Adrenal gland (tissue), 12 donors: ENCODE results near the gene B9D1. TPM values are rescaled to one million over a fixed set of nuclear protein-coding genes. Genes with fewer than 3 reads are reported as not detected.
A peak's percentile ranks its signal among the peaks of the same experiment; 100 is the strongest.

Experiments
- DNase-seq, 7 donors: peaks; one replicate each; pipeline ENCODE4 v3.0.0-alpha.2; 2019 to 2020
- H3K27ac ChIP-seq, 5 donors: fragments of 200-600 bp; sonication (generic) in 4 of 5; 1 replicate in 3 of 5; 2 replicates in 2 of 5; pipeline versions ENCODE4 v1.5.1 to v1.8.0; 2016 to 2020; ENCODE audit warnings: mild to moderate bottlenecking in 1 of 5
- H3K27me3 ChIP-seq: fragments of 200-600 bp; 2 replicates; pipeline ENCODE4 v1.8.0; 2021
- H3K36me3 ChIP-seq, 2 donors: fragments of 200-600 bp; replicated peaks in 1 of 2; 1 replicate in 1 of 2; 2 replicates in 1 of 2; pipeline versions ENCODE4 v1.5.1 to v1.8.0; 2018 to 2022
- H3K4me1 ChIP-seq, 2 donors: fragments of 200-600 bp; replicated peaks in 1 of 2; 1 replicate in 1 of 2; 2 replicates in 1 of 2; pipeline versions ENCODE4 v1.5.1 to v1.8.0; 2018 to 2021
- H3K4me3 ChIP-seq, 4 donors: fragments of 200-600 bp; sonication (generic) in 3 of 4; one replicate each; pipeline ENCODE4 v1.5.1; 2016 to 2018
- H3K9me3 ChIP-seq, 3 donors: fragments of 200-600 bp; sonication (generic) in 1 of 3; replicated peaks in 1 of 3; 1 replicate in 2 of 3; 2 replicates in 1 of 3; pipeline versions ENCODE4 v1.5.1 to v1.8.0; 2016 to 2021
- CTCF ChIP-seq, 6 experiments: fragments of 450-650 bp in 4 of 6; fragments of 200-600 bp in 2 of 6; sonication (generic) in 1 of 6; IDR thresholded peaks; 1 replicate in 5 of 6; 2 replicates in 1 of 6; pipeline versions ENCODE4 v1.5.1 to v1.8.0; 2016 to 2021; ENCODE audit warnings: antibody characterized with exemption in 6 of 6, mild to moderate bottlenecking in 2 of 6, moderate library complexity in 1 of 6
- POLR2A ChIP-seq, 2 donors: fragments of 450-650 bp; IDR thresholded peaks; one replicate each; pipeline ENCODE4 v1.6.1; 2017; ENCODE audit warnings: antibody characterized with exemption in 2 of 2, mild to moderate bottlenecking in 2 of 2, moderate library complexity in 1 of 2
- WGBS, 4 donors: extraction: QIAGEN DNeasy Blood & Tissue Kit in 2 of 4; methylation state at CpG; one replicate each; pipeline versions ENCODE4 v1.1.5 to v1.1.7; 2013 to 2017; 5-methylcytosine and 5-hydroxymethylcytosine counted together
- intact Hi-C, 2 donors: fragments of 100-400 bp; cut with DNase I; formaldehyde crosslinking; loops; one replicate each; pipeline versions ENCODE4 v1.14.1 to v1.15.0; 2022 to 2023
- polyA plus RNA-seq, 3 donors: library from polyadenylated mRNA; stranded (reverse); fragments of 200-250 nt in 2 of 3; fragments of 350-450 nt in 1 of 3; fragmentation: Illumina TruSeq in 1 of 3; extraction: RNeasy Lipid Tissue Mini Kit (QIAGEN cat#74804) in 1 of 3; gene quantifications; one replicate each; pipeline ENCODE4 v1.2.3, GENCODE V29; 2013 to 2014
- total RNA-seq, 9 donors: library from RNA; depleted of rRNA in 4 of 9; stranded (reverse); fragments of >200 nt in 4 of 9; fragments of 120-200 nt in 1 of 9; fragmentation: NEBNext Ultra II Directional in 1 of 9; extraction: Animal tissue kit (Norgen Biotek cat#: 25700) in 1 of 9; gene quantifications; one replicate each; pipeline versions ENCODE4 v1.1.0 to v1.2.4, GENCODE V29; 2013 to 2023
- donor health status: healthy with polysubstance abuse.
- donor health status: Bipolar disorder and iron deficiency.
- donor health status: DM: yes; HTN: yes; CAD: no.
- donor health status: DM: no; HTN: no; CAD: no.
- donor health status: DM: no; HTN: no; CAD: no.
- donor health status: DM: yes; HTN: yes; CAD: no.

B9D1 gene
- total and polyA plus RNA-seq, 12 donors, result 19.3 to 67.7 (median 30.1) TPM

DNA sequence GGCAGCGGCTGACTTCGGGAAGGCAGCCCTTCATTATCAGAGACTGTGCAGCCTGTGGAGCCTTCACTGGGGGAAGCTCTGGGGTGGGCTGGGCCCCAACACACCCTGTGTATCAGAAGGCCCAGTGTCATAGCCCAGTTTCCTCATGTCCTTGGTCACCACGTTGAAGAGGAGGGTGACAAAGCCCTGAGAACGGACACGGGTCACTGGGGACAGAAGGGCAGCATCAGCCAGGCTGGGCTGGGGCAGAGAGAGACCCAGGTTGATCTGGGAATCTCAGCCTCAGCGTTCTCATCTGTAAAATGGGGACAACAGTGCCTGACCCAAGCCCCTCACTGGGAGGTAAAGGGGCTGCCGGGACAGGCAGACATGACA lies 19.3 kb downstream of the B9D1 start:
- TF ChIP-seq CTCF (IDR thresholded peaks at IDR 0.05), result no peak
- no peak for TF ChIP-seq POLR2A (IDR thresholded peaks at IDR 0.05)
- peaks cover 12 to 28% of the 10 kb centered on the region in 2 donors for H3K4me1 ChIP-seq
- intact Hi-C loops, result no loop called here
- WGBS, 4 donors, result 64 to 79% (median 74%) methylated on average over 5 to 7 of the region's 7 CpGs
- H3K27me3 ChIP-seq, result no peaks in the 10 kb centered on the region
- no peak overlapping the region for H3K27ac ChIP-seq
- H3K36me3 ChIP-seq, result no peaks in the 10 kb centered on the region
- H3K9me3 ChIP-seq, result no peaks in the 10 kb centered on the region
- DNase-seq, result peak in 4 of 7 donors; percentile 12 to 46 (median 12)
- H3K4me3 ChIP-seq, result no peak overlapping the region

- no peaks in the 10 kb centered on the region for H3K9me3 ChIP-seq
- no peak overlapping the region for H3K4me3 ChIP-seq
- H3K4me1 ChIP-seq, result peaks cover 12 to 31% of the 10 kb centered on the region in 2 donors
- TF ChIP-seq POLR2A (IDR thresholded peaks at IDR 0.05), result no peak
- 65 to 78% (median 71%) methylated on average over 3 to 7 of the region's 7 CpGs for WGBS, 4 donors
- DNase-seq, result peak in 4 of 7 donors; percentile 13 to 53 (median 24)
- intact Hi-C loops, result no loop called here
- H3K27ac ChIP-seq, result peak overlapping the region in 1 of 5 donors; percentile 34
- H3K36me3 ChIP-seq, result no peaks in the 10 kb centered on the region
- H3K27me3 ChIP-seq, result no peaks in the 10 kb centered on the region
Measured at GRCh38 chr17:19342611-19343255, 19.8 kb downstream of the B9D1 start.

DNA sequence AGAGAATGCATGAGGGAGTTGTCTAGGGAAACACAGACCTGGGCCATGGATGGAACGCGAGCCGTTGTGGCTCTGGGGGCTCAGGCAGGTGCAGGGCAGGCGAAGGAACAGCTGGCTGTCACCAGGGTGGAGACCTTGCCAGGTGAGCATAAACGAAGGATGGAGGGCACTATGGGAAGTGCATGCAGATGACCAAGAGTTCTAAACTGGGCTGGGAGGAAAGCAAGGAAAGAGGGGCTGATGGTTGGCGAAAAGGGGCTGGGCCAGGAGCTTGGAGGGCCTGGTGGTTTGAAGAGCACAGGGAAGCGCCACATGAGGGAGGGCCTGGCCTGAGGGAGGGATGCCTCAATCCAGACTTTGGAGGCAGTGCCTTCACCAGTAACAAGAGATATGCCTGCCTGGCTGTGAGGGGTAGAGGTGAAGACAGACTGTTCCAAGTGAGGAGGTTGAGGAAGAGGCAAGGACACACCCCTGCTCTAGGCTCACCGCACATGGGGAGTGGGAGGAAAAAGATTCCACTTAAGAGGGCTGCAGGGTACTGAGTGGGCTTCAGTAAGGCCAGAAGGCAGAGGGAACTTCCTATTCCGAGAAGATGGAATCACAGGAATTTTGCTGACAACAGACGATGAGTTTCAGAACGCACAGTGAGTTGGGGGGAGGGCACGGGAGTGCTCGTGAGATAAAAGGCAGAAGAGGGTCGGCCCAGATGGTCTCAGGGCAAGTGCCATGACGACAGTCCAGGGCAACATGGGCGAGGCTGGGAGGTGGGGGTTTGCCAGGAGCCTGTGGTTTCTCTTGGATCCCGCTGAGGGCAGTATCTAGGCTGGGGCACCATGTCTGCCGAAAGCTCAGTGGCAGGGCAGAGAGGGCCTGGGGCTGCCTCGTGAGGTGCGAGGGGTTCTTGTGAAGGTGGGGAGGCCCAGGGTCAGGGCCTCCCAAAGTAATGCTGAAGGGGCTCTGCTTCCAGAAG lies 20.6 kb downstream of the B9D1 start:
- Histone ChIP-seq H3K4me1 (peaks cover 8 to 33% of the 10 kb centered on the region in 2 donors), H3K27ac (peak overlapping the region in 1 of 5 donors; percentile 53), H3K27me3 (no peaks in the 10 kb centered on the region), H3K36me3 (no peaks in the 10 kb centered on the region), H3K9me3 (no peaks in the 10 kb centered on the region), H3K4me3 (no peak overlapping the region)
- DNase-seq, result peak in 5 of 7 donors; percentile 13 to 58 (median 16)
- intact Hi-C loops, result no loop called here
- 67 to 78% (median 75%) methylated on average over 18 to 20 of the region's 20 CpGs for WGBS, 4 donors
- TF ChIP-seq CTCF (IDR thresholded peaks at IDR 0.05) (no peak), POLR2A (IDR thresholded peaks at IDR 0.05) (no peak)

DNA sequence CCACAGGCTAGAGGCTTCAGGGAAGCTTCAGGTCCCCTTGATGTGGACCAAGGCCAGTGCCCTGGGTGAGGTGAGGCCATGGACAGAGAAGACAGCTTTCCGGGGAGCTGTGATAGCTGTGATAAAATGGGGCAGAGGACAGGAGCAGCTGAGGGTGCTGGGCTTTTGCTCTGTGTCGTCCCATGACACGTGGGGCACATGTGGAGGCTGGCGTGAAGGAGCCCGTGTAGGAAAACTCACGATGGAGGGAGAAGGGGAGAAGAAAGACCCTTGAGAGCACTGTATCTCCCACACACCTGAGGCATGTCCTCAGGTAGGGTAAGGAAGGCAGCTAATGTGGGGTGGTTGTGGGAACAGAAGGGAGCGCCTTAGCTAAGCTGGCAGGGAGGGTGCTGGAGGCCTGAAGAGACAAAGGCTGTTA lies 21.3 kb downstream of the B9D1 start:
- intact Hi-C loops, result no loop called here
- Histone ChIP-seq H3K36me3 (no peaks in the 10 kb centered on the region), H3K27me3 (no peaks in the 10 kb centered on the region), H3K4me3 (no peak overlapping the region), H3K27ac (peak overlapping the region in 1 of 5 donors; percentile 53), H3K4me1 (peaks cover under 1 to 26% of the 10 kb centered on the region in 2 donors), H3K9me3 (no peaks in the 10 kb centered on the region)
- WGBS, 4 donors, result 62 to 74% (median 65%) methylated on average over 7 of the region's 7 CpGs
- TF ChIP-seq CTCF (IDR thresholded peaks at IDR 0.05), result no peak
- TF ChIP-seq POLR2A (IDR thresholded peaks at IDR 0.05), result no peak
- DNase-seq, result peak in 4 of 7 donors; percentile 12 to 56 (median 14)
